ENCODE data around the gene CCDC17.
"Not testable (repeated sequence)": the region's sequence is repeated elsewhere in the genome, so short reads cannot be mapped to it uniquely, and the experiment has no call there.

The CCDC17 gene

GRCh38 chr1:45621895-45622523 is 1.8 kb downstream of the CCDC17 start:
- FAIRE-seq: no peak

DNA sequence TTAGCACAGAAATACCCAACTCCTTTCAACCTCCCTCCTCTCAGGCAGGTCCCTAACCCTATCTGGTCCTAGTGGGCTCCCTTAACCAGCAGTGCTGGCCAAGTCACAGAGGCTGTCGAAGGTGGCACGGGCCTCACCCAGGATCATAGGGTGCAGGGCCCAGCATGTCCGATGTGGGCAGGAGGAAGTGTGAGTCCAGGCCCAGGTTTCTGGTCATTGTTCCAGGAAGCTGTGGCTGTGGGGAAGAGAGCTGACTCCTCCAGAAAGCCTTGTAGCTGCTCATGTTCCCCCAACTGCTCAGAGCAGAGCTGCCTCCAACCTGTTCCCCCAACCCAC is 2.4 kb downstream of the CCDC17 start:
- FAIRE-seq: no peak

DNA sequence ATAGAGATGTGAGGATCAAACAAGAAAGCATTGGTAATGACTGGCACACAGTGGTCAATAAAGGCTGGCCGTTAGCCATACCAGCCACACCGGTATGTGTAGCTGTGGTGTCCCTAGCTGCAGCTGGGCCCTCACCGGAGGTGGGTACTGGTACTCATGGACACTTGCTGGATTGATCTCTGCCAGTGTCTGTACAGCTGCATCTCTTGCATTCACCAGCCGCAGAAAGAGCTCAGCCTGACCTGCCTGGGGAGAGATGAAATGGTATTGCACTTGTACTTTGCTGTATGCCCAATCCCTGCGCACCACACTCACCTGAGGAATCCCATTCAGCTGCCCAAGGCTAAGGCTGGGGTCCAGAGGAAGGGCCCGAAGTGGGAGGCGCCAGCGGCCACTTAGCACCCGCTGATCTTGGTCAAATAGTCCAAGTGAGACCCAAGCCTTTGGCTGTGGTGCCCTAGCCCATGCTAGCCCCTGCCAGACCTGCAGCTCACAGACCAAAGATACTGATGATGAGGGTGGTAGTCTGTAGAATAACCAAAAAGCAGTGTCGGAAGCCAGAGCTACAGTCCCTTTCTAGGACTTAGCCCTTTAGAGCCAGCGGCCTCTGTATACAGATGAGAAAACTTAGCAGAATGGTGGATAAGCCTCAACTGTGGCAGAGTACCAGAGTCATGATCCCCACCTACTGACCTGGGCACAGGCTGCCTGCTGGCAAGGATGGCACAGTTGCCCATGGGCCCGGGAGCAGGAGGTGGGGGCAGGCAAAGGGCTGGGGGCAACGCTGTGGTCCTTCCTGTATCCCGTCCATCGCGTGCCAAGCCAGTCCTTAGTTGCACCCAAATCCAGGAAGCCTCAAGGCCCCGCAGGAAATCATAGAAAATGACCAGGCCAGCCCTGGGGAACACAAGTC is 3.0 kb downstream of the CCDC17 start:
- FAIRE-seq: no peak

DNA sequence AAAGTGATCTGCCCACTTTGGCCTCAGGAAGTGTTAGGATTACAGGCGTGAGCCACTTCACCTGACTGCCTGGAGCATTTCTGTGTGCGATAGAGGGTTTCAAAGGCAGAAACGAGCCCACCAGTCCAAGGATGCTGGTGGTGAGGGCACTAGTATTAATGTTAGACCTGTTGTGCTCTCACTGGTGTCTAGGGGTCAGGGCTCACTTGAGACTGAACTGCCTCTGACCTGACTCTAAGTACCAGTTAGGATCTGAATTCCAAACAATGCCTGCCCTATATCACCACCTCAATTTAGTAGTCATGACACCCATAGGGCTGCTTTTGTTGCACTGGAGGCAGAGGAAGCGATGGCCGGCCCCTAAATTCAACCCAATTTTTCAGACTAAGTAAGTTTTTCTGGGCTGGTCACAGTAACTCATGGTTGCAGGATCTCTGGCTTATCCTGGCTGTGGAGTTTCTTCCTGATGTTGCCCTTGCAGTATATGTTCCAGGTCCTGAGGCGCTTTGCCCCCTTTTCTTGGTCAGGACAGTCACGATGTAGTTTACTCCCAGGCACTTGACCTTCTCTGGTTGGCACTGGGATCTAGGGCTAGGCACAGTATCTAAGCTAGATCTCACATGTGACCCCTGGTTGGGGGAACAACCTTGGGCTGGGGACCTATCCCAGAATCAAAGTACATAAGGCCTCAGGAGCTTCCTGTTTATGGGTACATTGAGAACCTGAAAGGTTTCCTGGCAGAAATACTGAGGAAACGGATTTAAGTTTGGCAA is 4.5 kb downstream of the CCDC17 start:
- no peak for FAIRE-seq

GRCh38 chr1:45617618-45618017 is 6.2 kb downstream of the CCDC17 start:
- FAIRE-seq: no peak

DNA sequence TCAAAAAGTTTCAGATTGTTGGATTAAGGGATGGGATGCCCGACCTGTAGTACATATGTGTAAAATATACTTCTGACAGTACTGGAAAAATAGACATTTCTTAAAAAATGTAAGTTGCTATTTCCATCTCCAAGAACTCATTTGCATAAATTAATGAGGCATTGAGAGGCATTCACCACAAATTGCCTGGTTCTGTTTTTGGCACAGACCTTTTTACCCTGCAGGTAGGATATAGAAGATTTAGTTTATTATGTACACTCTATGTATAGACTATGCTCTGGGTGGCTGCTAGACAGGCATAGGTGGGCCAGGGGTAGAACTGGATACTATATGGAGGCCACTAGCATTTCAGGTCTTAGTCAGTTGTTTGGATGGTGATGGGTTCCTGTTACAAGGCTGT is 8.0 kb downstream of the CCDC17 start:
- no peak for FAIRE-seq

DNA sequence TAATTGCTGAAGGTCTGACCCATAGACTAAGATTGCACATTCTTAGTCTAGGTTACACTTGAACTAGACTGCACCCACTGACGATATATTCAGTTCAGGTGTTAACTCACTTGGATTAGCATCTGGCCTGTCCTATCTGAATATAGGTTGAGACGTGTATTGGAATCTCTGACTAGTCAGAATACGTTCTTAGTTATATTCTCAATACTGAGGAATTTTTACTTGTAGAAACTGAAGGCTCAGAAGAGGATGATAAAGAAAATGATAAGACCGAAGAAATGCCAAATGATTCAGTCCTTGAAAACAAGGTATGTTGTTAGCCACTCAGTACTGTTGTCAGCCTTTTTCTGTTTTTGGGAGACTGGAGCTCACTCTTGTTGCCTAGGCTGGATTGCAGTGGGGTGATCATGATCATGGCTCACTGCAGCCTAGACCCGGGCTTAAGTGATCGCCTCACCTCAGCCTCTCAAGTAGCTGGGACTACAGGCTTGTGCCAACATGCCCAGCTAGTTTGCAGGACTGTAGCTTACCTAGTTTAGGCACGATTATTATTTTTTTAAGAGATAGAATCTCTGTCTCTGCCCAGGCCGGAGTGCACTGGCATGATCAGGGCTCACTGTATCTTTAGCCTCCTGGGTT is 10.8 kb downstream of the CCDC17 start:
- no peak for FAIRE-seq

- FAIRE-seq: no peak
Observed at GRCh38 chr1:45610589-45611226, 13.1 kb downstream of the CCDC17 start.

- FAIRE-seq: no peak
Observed at GRCh38 chr1:45608175-45609156, 15.4 kb downstream of the CCDC17 start.

GRCh38 chr1:45607404-45608074 is 16.3 kb downstream of the CCDC17 start:
- FAIRE-seq: no peak

DNA sequence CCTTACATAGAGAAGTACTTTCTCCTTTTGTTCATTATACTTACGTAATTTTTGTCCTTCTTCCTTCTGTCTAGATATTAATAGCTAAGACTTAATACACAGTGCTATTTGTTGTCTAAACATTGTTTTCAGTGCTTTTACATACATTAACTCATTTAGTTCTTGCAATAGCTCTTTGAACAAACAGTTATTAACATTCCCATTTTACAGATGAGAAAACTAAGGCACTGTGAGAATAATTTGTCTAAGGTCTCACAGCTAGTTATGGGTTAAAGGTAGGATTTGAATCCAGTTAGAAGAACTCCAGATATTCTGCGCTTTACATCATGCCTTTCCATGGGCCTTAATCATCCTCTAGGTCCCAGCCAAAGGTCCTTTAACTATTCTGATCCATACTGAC is 19.6 kb downstream of the CCDC17 start:
- no peak for FAIRE-seq

DNA sequence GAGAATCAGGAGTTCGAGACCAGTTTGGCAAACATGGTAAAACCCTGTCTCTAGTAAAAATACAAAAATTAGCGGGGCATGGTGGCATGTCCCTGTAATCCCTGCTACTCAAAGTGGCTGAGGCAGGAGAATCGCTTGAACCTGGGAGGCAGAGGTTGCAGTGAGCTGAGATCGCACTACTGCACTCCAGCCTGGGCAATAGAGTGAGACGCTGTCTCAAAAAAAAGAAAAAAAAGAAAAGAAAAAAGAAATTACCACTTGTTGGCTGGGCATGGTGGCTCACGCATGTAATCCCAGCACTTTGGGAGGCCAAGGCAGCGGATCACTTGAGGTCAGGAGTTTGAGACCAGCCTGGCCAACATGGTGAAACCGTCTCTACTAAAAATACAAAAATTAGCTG is 27.1 kb downstream of the CCDC17 start:
- not testable (repeated sequence) for FAIRE-seq

DNA sequence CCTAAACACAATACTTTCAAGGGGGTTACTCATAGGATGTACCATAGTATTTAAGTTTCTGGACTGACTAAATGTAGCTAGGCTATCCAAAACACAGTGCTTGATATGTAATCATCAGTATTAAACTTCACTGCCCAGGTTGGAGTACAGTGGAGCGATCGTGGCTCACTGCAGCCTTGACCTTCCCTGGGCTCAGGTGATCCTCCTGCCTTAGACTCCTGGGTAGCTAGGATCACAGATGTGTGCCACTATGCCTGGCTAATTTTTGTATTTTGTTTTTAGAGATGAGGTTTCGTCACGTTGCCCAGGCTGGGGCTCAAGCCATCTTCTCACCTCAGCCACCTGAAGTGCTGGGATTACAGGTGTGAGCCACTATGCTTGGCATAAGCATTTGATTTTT is 29.4 kb downstream of the CCDC17 start:
- FAIRE-seq: no peak

DNA sequence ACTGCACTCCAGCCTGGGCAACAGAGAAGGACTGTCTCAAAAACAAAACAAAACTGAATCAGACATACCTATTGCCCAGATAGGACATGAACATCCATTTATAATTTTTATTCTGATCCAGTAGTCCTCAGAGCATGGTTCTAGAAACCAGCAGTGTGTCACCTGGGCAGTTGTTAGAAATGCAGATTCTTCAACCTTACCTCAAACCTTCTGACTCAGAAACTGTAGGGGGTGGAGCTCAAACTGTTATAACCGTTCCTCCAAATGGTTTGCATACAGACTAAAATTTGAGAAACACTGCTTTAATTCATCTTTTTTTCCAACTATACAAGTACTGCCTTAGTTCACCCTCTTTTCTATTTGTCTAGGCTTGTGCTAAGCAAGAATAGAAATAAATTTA is 34.0 kb downstream of the CCDC17 start:
- FAIRE-seq: no peak

- no peak for FAIRE-seq
Observed at GRCh38 chr1:45586769-45587168, 37.1 kb downstream of the CCDC17 start.

GRCh38 chr1:45585496-45586075 is 38.3 kb downstream of the CCDC17 start:
- FAIRE-seq: no peak

GRCh38 chr1:45585110-45585426 is 38.8 kb downstream of the CCDC17 start:
- FAIRE-seq: no peak

GRCh38 chr1:45584351-45585109 is 39.3 kb downstream of the CCDC17 start:
- no peak for FAIRE-seq

DNA sequence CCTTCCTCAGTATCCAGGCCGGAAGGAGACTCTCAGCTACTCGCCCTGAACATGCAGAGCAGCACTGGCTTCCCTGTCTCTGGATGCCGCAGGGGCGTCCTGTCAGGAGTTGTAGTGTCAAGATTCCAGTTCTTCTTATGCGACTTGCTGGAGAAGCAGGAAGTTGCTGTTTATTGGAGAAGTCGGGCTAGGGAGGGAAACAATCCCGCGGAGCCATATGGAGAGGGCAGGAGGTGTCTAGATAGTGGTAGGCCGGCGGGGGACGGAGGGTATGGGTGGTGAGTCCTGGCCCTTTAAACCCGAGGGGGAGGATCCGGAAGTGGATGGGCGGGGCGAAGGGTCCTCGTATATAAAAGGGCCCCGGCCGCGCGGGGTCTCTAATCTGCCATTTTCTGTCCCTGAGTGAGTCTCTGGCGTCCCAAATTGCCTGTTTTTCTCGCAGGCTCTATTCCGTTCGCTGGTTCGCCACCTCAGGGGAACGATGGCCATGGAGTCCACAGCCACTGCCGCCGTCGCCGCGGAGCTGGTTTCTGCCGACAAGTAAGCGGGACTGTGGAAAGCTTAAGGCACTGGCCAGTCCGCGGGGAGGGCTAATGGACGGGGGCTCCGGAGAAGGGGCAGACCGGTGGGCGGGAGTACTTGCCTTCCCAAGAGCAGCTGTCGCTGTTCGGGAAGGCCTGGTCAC is 40.0 kb downstream of the CCDC17 start, which contains the start of gene NASP:
Gene NASP, plus strand, starts transcription at position 376 of the 685 bp plus-strand sequence. Its CDS starts 106 bp downstream, at position 482.
- no peak for FAIRE-seq
